ENCODE measurements around the gene FAM210A. TPM values are rescaled to one million over a fixed set of nuclear protein-coding genes. Genes with fewer than 3 reads are reported as not detected.
A peak's percentile ranks its signal among the peaks of the same experiment; 100 is the strongest.

FAM210A gene
- total RNA-seq, 2 donors from 2014 or later: 18.6 to 31.0 TPM

- Histone ChIP-seq H3K27me3 (no peaks in the 10 kb centered on the region), H3K4me1 (no peaks in the 10 kb centered on the region), H3K4me3 (no peak overlapping the region), H3K9me3 (no peaks in the 10 kb centered on the region), H3K27ac (no peak overlapping the region), H3K36me3 (no peaks in the 10 kb centered on the region), H3K9ac (ENCODE audit: low read depth in 2 of 2, low read length in 2 of 2) (no peak overlapping the region)
- no peak for DNase-seq
- TF ChIP-seq CTCF (IDR thresholded peaks at IDR 0.05): no peak
- intact Hi-C loops (cut with DNase I): no loop called here
Observed at GRCh38 chr18:13730481-13730880, 4.1 kb upstream of the FAM210A start.

- intact Hi-C loops (cut with DNase I): no loop called here
- peak; percentile 51 for DNase-seq
Observed at GRCh38 chr18:13726972-13727331, 594 bp upstream of the FAM210A start.

GRCh38 chr18:13725566-13726231, 659 bp downstream of the FAM210A start:
- Histone ChIP-seq H3K4me3 (peak overlapping the region; percentile 99), H3K9me3 (no peaks in the 10 kb centered on the region), H3K9ac (ENCODE audit: low read depth in 2 of 2, low read length in 2 of 2) (peak overlapping the region; percentile 75 to 94), H3K27ac (peak overlapping the region; percentile 92), H3K4me1 (no peaks in the 10 kb centered on the region), H3K36me3 (no peaks in the 10 kb centered on the region), H3K27me3 (no peaks in the 10 kb centered on the region)
- TF ChIP-seq CTCF (IDR thresholded peaks at IDR 0.05): no peak
- intact Hi-C loops (cut with DNase I): no loop called here
- peak; percentile 39 for DNase-seq

More at GRCh38 chr18:13726972-13727331, 594 bp upstream of the FAM210A start:
- H3K36me3 ChIP-seq: no peaks in the 10 kb centered on the region
- no peaks in the 10 kb centered on the region for H3K9me3 ChIP-seq
- peak overlapping the region; percentile 99 for H3K4me3 ChIP-seq
- peak overlapping the region; percentile 71 to 94 for H3K9ac ChIP-seq (ENCODE audit: low read depth in 2 of 2, low read length in 2 of 2)
- peak overlapping the region; percentile 92 for H3K27ac ChIP-seq
- no peaks in the 10 kb centered on the region for H3K4me1 ChIP-seq
- no peak for TF ChIP-seq CTCF (IDR thresholded peaks at IDR 0.05)
- H3K27me3 ChIP-seq: no peaks in the 10 kb centered on the region

GRCh38 chr18:13720847-13721246, 5.5 kb downstream of the FAM210A start:
- H3K4me1 ChIP-seq: no peaks in the 10 kb centered on the region
- intact Hi-C loops (cut with DNase I): no loop called here
- no peak for DNase-seq
- no peak overlapping the region for H3K27ac ChIP-seq
- no peaks in the 10 kb centered on the region for H3K9me3 ChIP-seq
- TF ChIP-seq CTCF (IDR thresholded peaks at IDR 0.05): no peak
- no peaks in the 10 kb centered on the region for H3K27me3 ChIP-seq
- H3K4me3 ChIP-seq: no peak overlapping the region
- no peak overlapping the region for H3K9ac ChIP-seq (ENCODE audit: low read depth in 2 of 2, low read length in 2 of 2)
- H3K36me3 ChIP-seq: no peaks in the 10 kb centered on the region

- DNase-seq: no peak
- no peak overlapping the region for H3K4me3 ChIP-seq
- no peak overlapping the region for H3K9ac ChIP-seq (ENCODE audit: low read depth in 2 of 2, low read length in 2 of 2)
- H3K9me3 ChIP-seq: no peaks in the 10 kb centered on the region
- no peak overlapping the region for H3K27ac ChIP-seq
- intact Hi-C loops (cut with DNase I): no loop called here
- H3K27me3 ChIP-seq: no peaks in the 10 kb centered on the region
- TF ChIP-seq CTCF (IDR thresholded peaks at IDR 0.05): no peak
- H3K36me3 ChIP-seq: no peaks in the 10 kb centered on the region
- no peaks in the 10 kb centered on the region for H3K4me1 ChIP-seq
Observed at GRCh38 chr18:13720123-13720522, 6.2 kb downstream of the FAM210A start.

Measured in colonic mucosa (tissue), 4 donors.